K562 (cell line): ENCODE measurements around the gene TJP3. TPM values are rescaled to one million over a fixed set of nuclear protein-coding genes. Genes with fewer than 3 reads are reported as not detected.

ENCODE experiments used
- BDP1 ChIP-seq: IDR thresholded peaks from 3 replicates; pipeline ENCODE4 v1.6.1; 2011; ENCODE audit not compliant: insufficient read length, insufficient read depth
- CCNT2 ChIP-seq: IDR thresholded peaks from 2 replicates; pipeline ENCODE4 v1.6.1; 2011; ENCODE audit warnings: borderline replicate concordance, low read depth, mild to moderate bottlenecking, moderate library complexity, mixed read lengths, low read length; ENCODE audit not compliant: insufficient read length; ENCODE audit errors: extremely low read depth
- E2F8 ChIP-seq: fragments of 450-650 bp; IDR thresholded peaks from 2 replicates; pipeline ENCODE4 v1.7.1; 2018; ENCODE audit warnings: mild to moderate bottlenecking, low read depth; ENCODE audit not compliant: partially characterized antibody
- EP300 ChIP-seq: IDR thresholded peaks from 2 replicates; pipeline ENCODE4 v1.6.1; 2012; ENCODE audit warnings: low read length, improper control_type of control experiment
- LEF1 ChIP-seq: fragments of 450-650 bp; IDR thresholded peaks from 2 replicates; pipeline ENCODE4 v1.6.1; 2016; ENCODE audit warnings: mild to moderate bottlenecking
- RBM22 ChIP-seq: fragments of 200-400 bp; formaldehyde crosslinking; IDR thresholded peaks from 2 replicates; pipeline ENCODE4 v1.6.1; 2018; ENCODE audit warnings: low read length, low read depth; ENCODE audit not compliant: poor library complexity, severe bottlenecking
- SREBF1 ChIP-seq: fragments of 150-350 bp; IDR thresholded peaks from 2 replicates; pipeline ENCODE4 v1.6.1; 2014; ENCODE audit warnings: antibody characterized with exemption, low read depth, low read length, borderline replicate concordance
- SRF ChIP-seq, 2 experiments: fragments of 250-450, 450-650 bp in 1 of 2; sonication (Bioruptor Pico) in 1 of 2; sonication (generic) in 1 of 2; formaldehyde crosslinking; IDR thresholded peaks; 2 replicates each; pipeline versions ENCODE4 v1.5.0 to v1.5.1; 2020 to 2022; ENCODE audit warnings: mild to moderate bottlenecking in 1 of 2, missing genetic modification reagents in 1 of 2
- TEAD1 ChIP-seq, 2 experiments: fragments of 450-650 bp in 1 of 2; sonication (generic) in 1 of 2; formaldehyde crosslinking; IDR thresholded peaks; 2 replicates each; pipeline versions ENCODE4 v1.4.0 to v1.8.0; 2020 to 2022; ENCODE audit warnings: mild to moderate bottlenecking in 2 of 2, missing genetic modification reagents in 1 of 2
- VEZF1 ChIP-seq: fragments of 200-800 bp; sonication (Bioruptor generic); IDR thresholded peaks from 2 replicates; pipeline ENCODE4 v1.6.1; 2017; ENCODE audit warnings: missing genetic modification characterization, missing compliant biosample characterization
- ZHX1 ChIP-seq: fragments of 150-350 bp; conservative IDR thresholded peaks from 2 replicates; pipeline ENCODE4 v1.6.1; 2014; ENCODE audit warnings: low read length
- ZNF224 ChIP-seq: sonication (generic); formaldehyde crosslinking; IDR thresholded peaks from 2 replicates; pipeline ENCODE4 v1.8.0; 2022; ENCODE audit warnings: mild to moderate bottlenecking, missing genetic modification reagents
- ZNF717 ChIP-seq: fragments of 250-450 bp; sonication (Bioruptor Pico); IDR thresholded peaks from 2 replicates; pipeline ENCODE4 v1.5.0; 2021
- polyA plus RNA-seq, 8 experiments: library from polyadenylated mRNA; depleted of rRNA in 4 of 8; stranded (reverse) in 5 of 8; unstranded in 3 of 8; fragments of >200 nt; fragmentation: Nextera tagmentation in 2 of 8; fragmentation: Illumina TruSeq in 1 of 8; extraction: Ambion mirVana in 2 of 8; extraction: Trizol in 1 of 8; gene quantifications; 2 replicates each; pipeline versions ENCODE4 v1.2.1 to v1.2.3, GENCODE V29; 2011 to 2014; ENCODE audit warnings: inconsistent platforms in 1 of 8, missing spikeins in 1 of 8
- total RNA-seq, 7 experiments: library from RNA; depleted of rRNA in 6 of 7; stranded (reverse); fragments of >200 nt in 6 of 7; fragmentation: Illumina TruSeq in 2 of 7; extraction: Trizol in 2 of 7; gene quantifications; 2 replicates each; pipeline versions ENCODE4 v1.2.1 to v1.2.3, GENCODE V29; 2011 to 2021; ENCODE audit warnings: low replicate concordance in 1 of 7
- TF ChIP-seq, protein P1 (sequence below): sonication (generic); formaldehyde crosslinking; IDR thresholded peaks from 2 replicates; pipeline ENCODE4 v1.8.0; 2023; ENCODE audit warnings: missing genetic modification reagents, mild to moderate bottlenecking, borderline replicate concordance

Gene TJP3
- total and polyA plus RNA-seq, 9 of the 15 experiments (the other 6 are each of a cell fraction or from before 2014, with no cell fraction given) = 0.11 to 2.4 (median 0.57) TPM; not detected in 1

DNA sequence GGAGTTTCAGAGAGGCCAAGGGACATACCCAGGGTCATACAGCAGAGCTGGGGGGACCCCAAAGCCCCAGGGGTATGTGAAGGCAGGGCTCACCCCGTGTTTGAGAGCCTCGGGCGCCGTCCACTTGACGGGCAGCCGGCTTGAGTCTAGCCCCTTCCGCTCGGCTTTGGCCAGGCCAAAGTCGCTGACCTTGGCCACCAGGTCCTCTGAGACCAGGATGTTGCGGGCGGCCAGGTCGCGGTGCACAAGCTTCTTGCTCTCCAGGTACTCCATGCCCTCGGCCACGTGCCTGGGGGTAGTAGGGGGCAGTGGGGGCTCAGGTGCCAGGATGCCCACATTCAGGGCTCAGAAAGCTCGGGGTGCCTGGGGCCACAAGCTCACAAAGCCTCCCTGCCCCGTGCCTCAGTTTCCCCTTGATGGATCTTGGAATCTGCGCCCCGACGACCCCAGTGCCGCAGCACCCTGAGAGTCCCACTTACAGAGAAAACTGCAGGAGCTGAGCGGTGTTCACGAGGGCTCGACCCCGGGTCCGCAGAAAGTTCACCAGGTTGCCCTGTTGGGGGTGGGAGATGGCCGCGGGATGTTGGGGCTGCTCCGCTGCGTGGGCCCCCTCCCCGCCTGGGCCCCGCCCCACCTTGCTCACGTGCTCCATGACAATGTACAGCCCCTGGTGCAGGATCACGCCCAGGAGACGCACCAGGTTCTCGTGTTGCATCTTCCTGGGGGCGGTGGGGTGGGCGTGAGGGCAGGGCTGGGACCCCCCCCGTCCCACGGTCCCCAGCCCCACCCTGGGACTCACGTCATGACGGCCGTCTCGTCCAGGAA is 70.9 kb downstream of the TJP3 start (continued):
- TF ChIP-seq RBM22 (no peak), ZHX1 (no peak), CCNT2 (no peak), LEF1 (no peak), BDP1 (no peak), EP300 (no peak), E2F8 (no peak), SRF (CRISPR knock-in tag; IDR thresholded peaks at IDR 0.05) (no peak), ZNF717 (CRISPR knock-in tag) (no peak), VEZF1 (CRISPR knock-in tag) (peak; percentile 27; the same call in 1 of the 2 replicates), ZNF224 (no peak), TEAD1 (CRISPR knock-in tag; IDR thresholded peaks at IDR 0.05) (no peak), SREBF1 (no peak)
- TF ChIP-seq, protein P1, sequence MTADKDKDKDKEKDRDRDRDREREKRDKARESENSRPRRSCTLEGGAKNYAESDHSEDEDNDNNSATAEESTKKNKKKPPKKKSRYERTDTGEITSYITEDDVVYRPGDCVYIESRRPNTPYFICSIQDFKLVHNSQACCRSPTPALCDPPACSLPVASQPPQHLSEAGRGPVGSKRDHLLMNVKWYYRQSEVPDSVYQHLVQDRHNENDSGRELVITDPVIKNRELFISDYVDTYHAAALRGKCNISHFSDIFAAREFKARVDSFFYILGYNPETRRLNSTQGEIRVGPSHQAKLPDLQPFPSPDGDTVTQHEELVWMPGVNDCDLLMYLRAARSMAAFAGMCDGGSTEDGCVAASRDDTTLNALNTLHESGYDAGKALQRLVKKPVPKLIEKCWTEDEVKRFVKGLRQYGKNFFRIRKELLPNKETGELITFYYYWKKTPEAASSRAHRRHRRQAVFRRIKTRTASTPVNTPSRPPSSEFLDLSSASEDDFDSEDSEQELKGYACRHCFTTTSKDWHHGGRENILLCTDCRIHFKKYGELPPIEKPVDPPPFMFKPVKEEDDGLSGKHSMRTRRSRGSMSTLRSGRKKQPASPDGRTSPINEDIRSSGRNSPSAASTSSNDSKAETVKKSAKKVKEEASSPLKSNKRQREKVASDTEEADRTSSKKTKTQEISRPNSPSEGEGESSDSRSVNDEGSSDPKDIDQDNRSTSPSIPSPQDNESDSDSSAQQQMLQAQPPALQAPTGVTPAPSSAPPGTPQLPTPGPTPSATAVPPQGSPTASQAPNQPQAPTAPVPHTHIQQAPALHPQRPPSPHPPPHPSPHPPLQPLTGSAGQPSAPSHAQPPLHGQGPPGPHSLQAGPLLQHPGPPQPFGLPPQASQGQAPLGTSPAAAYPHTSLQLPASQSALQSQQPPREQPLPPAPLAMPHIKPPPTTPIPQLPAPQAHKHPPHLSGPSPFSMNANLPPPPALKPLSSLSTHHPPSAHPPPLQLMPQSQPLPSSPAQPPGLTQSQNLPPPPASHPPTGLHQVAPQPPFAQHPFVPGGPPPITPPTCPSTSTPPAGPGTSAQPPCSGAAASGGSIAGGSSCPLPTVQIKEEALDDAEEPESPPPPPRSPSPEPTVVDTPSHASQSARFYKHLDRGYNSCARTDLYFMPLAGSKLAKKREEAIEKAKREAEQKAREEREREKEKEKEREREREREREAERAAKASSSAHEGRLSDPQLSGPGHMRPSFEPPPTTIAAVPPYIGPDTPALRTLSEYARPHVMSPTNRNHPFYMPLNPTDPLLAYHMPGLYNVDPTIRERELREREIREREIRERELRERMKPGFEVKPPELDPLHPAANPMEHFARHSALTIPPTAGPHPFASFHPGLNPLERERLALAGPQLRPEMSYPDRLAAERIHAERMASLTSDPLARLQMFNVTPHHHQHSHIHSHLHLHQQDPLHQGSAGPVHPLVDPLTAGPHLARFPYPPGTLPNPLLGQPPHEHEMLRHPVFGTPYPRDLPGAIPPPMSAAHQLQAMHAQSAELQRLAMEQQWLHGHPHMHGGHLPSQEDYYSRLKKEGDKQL (CRISPR knock-in tag) = no peak
